Immature natural killer cell (primary cell): ENCODE results near the gene SNRK. TPM values are rescaled to one million over a fixed set of nuclear protein-coding genes. Genes with fewer than 3 reads are reported as not detected.

Experiments
- DNase-seq, 3 donors: peaks; one replicate each; pipeline ENCODE4 v3.0.0; 2022; ENCODE audit warnings: mixed read lengths in 1 of 3
- H3K27ac Mint-ChIP-seq, 6 donors: one replicate each; pipeline ENCODE4 v1.8.0; 2020; ENCODE audit warnings: mixed read lengths in 6 of 6, mild to moderate bottlenecking in 5 of 6, inconsistent platforms in 4 of 6, moderate library complexity in 3 of 6
- H3K27me3 Mint-ChIP-seq, 3 donors: one replicate each; pipeline ENCODE4 v1.8.0; 2020 to 2021; ENCODE audit warnings: low read depth in 3 of 3, mild to moderate bottlenecking in 3 of 3, mixed read lengths in 3 of 3, moderate library complexity in 3 of 3, inconsistent platforms in 1 of 3
- H3K36me3 Mint-ChIP-seq, 3 donors: one replicate each; pipeline ENCODE4 v1.8.0; 2020; ENCODE audit warnings: mixed read lengths in 3 of 3, inconsistent platforms in 2 of 3, mild to moderate bottlenecking in 2 of 3
- H3K4me1 Mint-ChIP-seq, 2 donors: one replicate each; pipeline ENCODE4 v1.8.0; 2020; ENCODE audit warnings: inconsistent platforms in 2 of 2, mild to moderate bottlenecking in 2 of 2, mixed read lengths in 2 of 2, moderate library complexity in 1 of 2
- H3K4me3 Mint-ChIP-seq, 5 donors: one replicate each; pipeline ENCODE4 v1.8.0; 2020; ENCODE audit warnings: mild to moderate bottlenecking in 5 of 5, mixed read lengths in 5 of 5, inconsistent platforms in 3 of 5, moderate library complexity in 3 of 5
- H3K9me3 Mint-ChIP-seq, 6 donors: one replicate each; pipeline ENCODE4 v1.8.0; 2020; ENCODE audit warnings: mild to moderate bottlenecking in 6 of 6, mixed read lengths in 6 of 6, inconsistent platforms in 4 of 6, moderate library complexity in 3 of 6
- polyA plus RNA-seq, 3 donors: library from polyadenylated mRNA; unstranded; fragments of 300-500 nt; fragmentation: Illumina TruSeq; gene quantifications; one replicate each; pipeline ENCODE4 v1.2.3, GENCODE V29; 2021

SNRK gene
- polyA plus RNA-seq, 3 donors from 2014 or later = 34.3 to 68.6 (median 38.4) TPM

DNA sequence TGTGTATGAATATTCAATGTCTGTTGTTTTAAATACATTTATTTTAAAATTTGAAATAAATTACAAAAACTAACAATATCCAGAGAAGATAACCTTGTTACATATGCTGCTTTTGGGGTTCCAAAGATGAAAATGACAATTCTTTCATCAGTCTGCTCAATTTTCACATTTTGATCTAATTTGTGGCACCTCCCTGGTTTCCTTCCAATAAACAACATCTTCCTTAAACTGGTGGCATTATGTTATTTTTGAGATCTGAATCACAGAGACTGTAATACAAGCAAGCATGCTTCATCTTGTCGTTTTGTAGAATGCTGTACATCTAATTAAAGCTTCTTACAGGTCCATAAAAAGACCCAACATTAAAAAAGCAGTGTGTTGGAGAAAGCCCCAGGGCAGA is 2.2 kb upstream of the SNRK start:
- peaks cover 5 to 24% (median 15%) of the 10 kb centered on the region in 3 donors for H3K27me3 Mint-ChIP-seq
- H3K9me3 Mint-ChIP-seq = no peaks in the 10 kb centered on the region
- H3K4me3 Mint-ChIP-seq = no peak overlapping the region
- peak overlapping the region in 3 of 6 donors; percentile 18 to 46 (median 42) for H3K27ac Mint-ChIP-seq
- peaks cover 18 to 21% of the 10 kb centered on the region in 2 donors for H3K4me1 Mint-ChIP-seq
- no peaks in the 10 kb centered on the region for H3K36me3 Mint-ChIP-seq
- no peak for DNase-seq

DNA sequence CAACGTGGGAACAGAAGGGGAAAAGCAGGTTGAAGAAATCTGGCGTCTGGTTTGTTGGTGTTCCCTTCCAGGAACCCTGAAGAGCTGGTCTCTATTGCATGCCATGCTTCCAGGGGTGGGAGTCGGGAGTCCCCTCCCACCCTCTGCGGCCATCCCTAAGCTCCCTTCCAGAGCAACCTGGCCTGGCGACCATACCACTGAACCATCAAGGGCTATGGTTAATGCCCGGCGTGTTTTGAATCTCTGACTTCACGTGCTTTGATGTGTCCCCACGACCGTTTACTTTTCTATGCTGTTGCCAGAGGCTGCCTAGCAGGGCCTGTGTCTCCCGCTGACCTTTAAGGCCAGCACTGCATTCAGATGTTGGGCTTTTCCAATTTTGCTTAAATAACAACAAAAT is 696 bp upstream of the SNRK start:
- Mint-ChIP-seq H3K27me3 (peaks cover 2 to 24% (median 15%) of the 10 kb centered on the region in 3 donors), H3K36me3 (peaks cover 0 to 5% (median 3%) of the 10 kb centered on the region in 3 donors), H3K4me3 (peak overlapping the region; percentile 94 to 98 (median 96)), H3K4me1 (peaks cover 33 to 36% of the 10 kb centered on the region in 2 donors), H3K27ac (peak overlapping the region; percentile 93 to 100 (median 98)), H3K9me3 (no peaks in the 10 kb centered on the region)
- DNase-seq = no peak

DNA sequence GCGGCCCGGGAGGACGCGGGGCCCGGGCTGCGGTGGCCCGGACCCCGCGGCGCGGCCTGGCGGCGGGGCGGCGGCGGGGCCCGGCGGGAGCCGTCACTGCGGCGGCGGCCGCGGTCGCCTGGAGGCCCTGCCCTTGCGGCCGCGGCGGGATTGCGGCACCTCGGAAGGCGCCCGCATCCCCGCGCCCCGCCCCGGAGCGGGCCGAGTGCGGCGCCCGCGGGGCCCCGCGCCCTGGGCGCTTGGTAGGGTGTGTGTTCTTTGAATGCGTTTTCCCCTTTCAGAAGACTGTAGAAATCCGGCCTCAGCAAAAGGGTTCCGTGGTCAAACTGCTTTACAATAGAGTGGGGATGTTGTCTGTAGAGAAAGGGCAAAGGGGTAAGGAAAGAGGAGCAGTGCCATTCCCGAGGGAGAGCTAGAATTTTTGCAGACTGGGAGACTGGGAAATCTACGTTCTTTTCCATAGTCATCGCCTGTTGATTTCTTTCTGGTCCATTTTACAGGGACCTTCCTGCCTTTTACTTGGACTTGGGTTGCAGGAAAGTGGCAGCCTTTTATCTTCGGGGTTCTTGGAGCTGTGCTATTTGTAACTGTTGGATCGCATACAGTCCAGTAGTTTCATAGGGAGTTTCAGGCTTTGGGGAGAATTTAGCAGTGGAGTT is 630 bp downstream of the SNRK start:
- peaks cover 46 to 49% of the 10 kb centered on the region in 2 donors for H3K4me1 Mint-ChIP-seq
- H3K36me3 Mint-ChIP-seq = peaks cover 0 to 5% (median 3%) of the 10 kb centered on the region in 3 donors
- peaks cover 2 to 24% (median 15%) of the 10 kb centered on the region in 3 donors for H3K27me3 Mint-ChIP-seq
- peak in 1 of 3 donors; percentile 24 for DNase-seq
- H3K9me3 Mint-ChIP-seq = no peaks in the 10 kb centered on the region
- peak overlapping the region; percentile 96 to 100 (median 97) for H3K4me3 Mint-ChIP-seq
- peak overlapping the region; percentile 93 to 99 (median 96) for H3K27ac Mint-ChIP-seq

DNA sequence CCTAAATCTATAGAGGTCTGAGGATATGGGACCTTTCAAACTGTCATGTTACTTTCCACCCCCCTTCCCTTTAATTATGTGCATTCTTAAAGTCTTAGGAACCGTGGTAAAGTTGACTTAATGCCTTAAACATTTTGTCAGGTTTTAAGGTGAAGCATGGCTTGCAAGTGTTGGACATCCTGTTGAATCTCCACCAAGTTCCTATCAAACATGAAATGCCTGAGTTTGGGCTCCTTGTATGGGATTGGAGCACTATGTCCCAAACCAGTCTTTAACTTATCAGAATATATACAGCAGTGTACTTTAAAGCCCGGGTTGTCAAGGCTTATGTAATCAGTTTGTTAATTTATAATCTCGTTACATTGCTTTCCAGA is 1.1 kb downstream of the SNRK start:
- Mint-ChIP-seq H3K27me3 (peaks cover 2 to 21% (median 15%) of the 10 kb centered on the region in 3 donors), H3K9me3 (no peaks in the 10 kb centered on the region), H3K4me3 (peak overlapping the region; percentile 96 to 100 (median 97)), H3K36me3 (peaks cover 0 to 5% (median 3%) of the 10 kb centered on the region in 3 donors), H3K27ac (peak overlapping the region; percentile 93 to 99 (median 96)), H3K4me1 (peaks cover 51 to 54% of the 10 kb centered on the region in 2 donors)
- no peak for DNase-seq

DNA sequence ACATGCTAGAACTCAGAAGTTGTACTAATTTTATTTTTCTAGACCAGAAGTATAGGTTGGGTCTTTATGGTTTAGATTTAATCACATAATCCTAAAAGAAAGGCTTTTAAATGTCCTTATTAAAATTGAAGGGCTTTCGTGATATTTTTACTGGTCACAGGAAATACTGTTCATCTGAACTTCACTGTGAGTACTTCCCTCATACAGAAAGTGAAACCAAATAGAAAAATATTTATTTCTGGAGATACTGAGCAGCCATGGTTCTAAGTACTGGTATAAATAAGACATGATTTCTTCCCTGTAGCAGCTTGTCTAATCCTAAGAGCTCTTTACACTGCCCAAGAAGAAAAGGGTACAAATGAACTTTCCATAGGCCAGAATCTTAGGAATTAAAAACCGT is 2.0 kb downstream of the SNRK start:
- H3K9me3 Mint-ChIP-seq = no peaks in the 10 kb centered on the region
- H3K27me3 Mint-ChIP-seq = peaks cover 4 to 21% (median 15%) of the 10 kb centered on the region in 3 donors
- DNase-seq = peak; percentile 45 to 56 (median 48)
- peak overlapping the region; percentile 96 to 100 (median 97) for H3K4me3 Mint-ChIP-seq
- H3K27ac Mint-ChIP-seq = peak overlapping the region; percentile 93 to 99 (median 96)
- peaks cover 0 to 5% (median 3%) of the 10 kb centered on the region in 3 donors for H3K36me3 Mint-ChIP-seq
- peaks cover 60 to 63% of the 10 kb centered on the region in 2 donors for H3K4me1 Mint-ChIP-seq

DNA sequence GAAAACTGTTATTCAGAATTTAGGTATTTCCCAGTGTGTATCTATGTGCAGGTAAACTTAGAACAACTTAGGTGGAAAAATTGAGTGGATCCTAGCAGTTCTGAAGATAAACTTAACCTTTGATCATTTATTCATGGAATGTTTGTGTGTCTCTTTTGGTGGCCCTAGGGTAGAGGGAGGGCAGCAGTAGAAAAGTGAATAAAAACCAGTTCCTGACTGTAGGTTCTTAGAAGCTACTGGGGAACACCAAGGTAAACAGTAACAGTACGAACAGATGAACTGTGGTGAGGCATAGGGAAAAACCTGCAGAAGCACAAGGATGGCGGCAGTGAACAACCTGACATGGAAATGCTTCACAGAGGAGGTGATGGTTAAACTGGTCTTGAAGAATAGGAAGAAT is 2.5 kb downstream of the SNRK start:
- peaks cover 4 to 21% (median 15%) of the 10 kb centered on the region in 3 donors for H3K27me3 Mint-ChIP-seq
- peak overlapping the region; percentile 93 to 99 (median 96) for H3K27ac Mint-ChIP-seq
- DNase-seq = no peak
- H3K4me1 Mint-ChIP-seq = peaks cover 63 to 68% of the 10 kb centered on the region in 2 donors
- no peaks in the 10 kb centered on the region for H3K9me3 Mint-ChIP-seq
- H3K4me3 Mint-ChIP-seq = peak overlapping the region; percentile 96 to 100 (median 97)
- H3K36me3 Mint-ChIP-seq = peaks cover 0 to 5% (median 3%) of the 10 kb centered on the region in 3 donors

DNA sequence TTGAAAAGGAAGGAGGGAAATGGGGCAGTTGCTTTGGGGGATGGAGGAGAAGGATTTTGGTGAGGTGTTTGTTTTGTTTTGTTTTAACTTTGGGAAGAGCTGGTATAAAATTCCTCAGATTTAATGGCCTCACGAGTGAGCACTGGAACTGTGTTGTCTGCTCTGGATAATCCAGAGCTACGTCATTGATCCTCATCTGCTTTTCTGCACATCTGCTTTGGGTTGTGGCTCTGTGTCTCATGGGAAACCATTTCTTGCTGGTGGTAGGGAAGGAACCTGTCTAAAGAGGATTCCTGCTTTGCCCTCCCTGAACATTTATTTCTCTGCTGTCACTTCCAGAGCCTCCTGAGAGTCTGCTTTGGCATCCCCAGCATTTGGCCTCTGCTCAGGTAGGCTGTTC is 3.1 kb downstream of the SNRK start:
- DNase-seq = no peak
- Mint-ChIP-seq H3K27me3 (peaks cover 4 to 19% (median 15%) of the 10 kb centered on the region in 3 donors), H3K4me1 (peaks cover 68 to 73% of the 10 kb centered on the region in 2 donors), H3K27ac (peak overlapping the region; percentile 93 to 99 (median 96)), H3K36me3 (peaks cover 0 to 5% (median 3%) of the 10 kb centered on the region in 3 donors), H3K9me3 (no peaks in the 10 kb centered on the region), H3K4me3 (peak overlapping the region; percentile 96 to 100 (median 97))

DNA sequence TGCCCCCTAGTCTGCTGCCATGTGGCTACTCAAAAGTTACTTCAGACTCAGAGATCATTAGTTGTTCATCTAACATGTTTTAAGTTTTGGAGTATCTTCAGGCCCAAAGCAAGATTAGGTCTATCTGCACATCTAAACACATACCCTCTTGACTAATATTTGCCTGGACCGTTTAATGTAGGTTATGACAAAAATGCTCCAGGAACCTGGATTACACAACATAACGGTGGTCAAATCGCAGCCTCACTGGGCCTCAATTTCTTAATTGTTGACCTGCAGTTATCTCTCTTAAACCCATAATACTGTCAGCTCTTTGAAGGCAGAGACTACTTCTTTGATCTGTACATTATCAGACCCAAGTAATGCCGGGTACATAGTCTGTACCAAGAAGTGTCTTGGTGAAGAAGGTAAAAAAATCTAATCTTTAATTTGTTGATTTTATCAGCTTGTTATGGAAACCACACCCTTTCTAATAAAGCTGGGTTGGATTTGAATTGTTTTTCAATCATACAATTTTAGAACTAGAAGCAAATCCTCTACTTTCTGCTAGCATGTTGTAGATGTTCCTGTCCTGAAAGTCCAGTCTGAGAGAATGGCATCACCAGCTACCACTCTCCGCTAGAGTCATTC is 3.6 kb downstream of the SNRK start:
- Mint-ChIP-seq H3K27ac (peak overlapping the region; percentile 93 to 99 (median 96)), H3K36me3 (peaks cover 0 to 5% (median 3%) of the 10 kb centered on the region in 3 donors), H3K4me1 (peaks cover 74 to 79% of the 10 kb centered on the region in 2 donors), H3K4me3 (peak overlapping the region; percentile 96 to 100 (median 97)), H3K9me3 (no peaks in the 10 kb centered on the region), H3K27me3 (peaks cover 4 to 18% (median 15%) of the 10 kb centered on the region in 3 donors)
- DNase-seq = no peak

DNA sequence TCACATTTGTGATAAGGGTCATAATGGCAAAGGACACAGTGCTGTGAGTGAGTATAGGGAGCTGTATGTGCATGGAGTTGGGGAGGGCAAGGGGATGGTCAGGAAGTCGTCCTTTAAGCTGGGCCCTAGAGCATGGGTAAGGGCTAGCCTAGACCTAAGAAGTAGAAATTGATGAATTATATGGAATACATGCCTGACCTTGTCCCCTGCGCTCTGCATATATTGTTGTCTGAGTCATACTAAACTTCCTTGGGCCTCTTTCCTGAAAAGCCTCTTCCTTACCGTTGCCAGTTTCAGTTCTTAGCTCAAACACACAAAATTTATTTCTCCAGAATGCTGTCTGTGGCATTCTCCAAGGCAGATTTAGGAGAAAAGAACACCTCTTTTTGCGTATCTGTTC is 4.6 kb downstream of the SNRK start:
- Mint-ChIP-seq H3K4me3 (peak overlapping the region; percentile 65 to 100 (median 97)), H3K36me3 (peaks cover 0 to 5% (median 3%) of the 10 kb centered on the region in 3 donors), H3K9me3 (no peaks in the 10 kb centered on the region), H3K27me3 (peaks cover 4 to 13% (median 11%) of the 10 kb centered on the region in 3 donors), H3K4me1 (peaks cover 81 to 85% of the 10 kb centered on the region in 2 donors), H3K27ac (peak overlapping the region; percentile 79 to 98 (median 94))
- DNase-seq = no peak

DNA sequence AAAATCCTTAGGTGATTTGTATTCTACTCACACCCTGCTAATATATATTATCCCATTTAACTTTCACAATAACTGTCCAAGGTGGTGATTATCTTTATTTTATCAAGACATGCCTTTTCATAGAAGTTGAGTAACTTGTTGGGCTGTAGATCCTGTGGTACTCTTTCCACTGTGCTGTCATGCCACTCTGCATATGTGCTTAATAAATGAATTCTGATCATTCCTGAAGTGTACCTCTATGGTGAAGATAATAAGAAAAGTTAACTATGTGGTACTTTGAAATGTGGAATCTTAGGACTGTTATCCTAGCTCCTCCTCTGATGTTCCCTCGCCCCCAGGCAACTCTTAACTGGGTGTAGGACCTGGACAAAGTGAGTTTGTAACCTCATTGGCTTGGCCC is 5.2 kb downstream of the SNRK start:
- Mint-ChIP-seq H3K36me3 (peaks cover 0 to 5% (median 3%) of the 10 kb centered on the region in 3 donors), H3K4me3 (peak overlapping the region; percentile 65 to 100 (median 97)), H3K27ac (peak overlapping the region; percentile 79 to 98 (median 94)), H3K4me1 (peaks cover 83 to 88% of the 10 kb centered on the region in 2 donors), H3K27me3 (peaks cover 1 to 10% (median 8%) of the 10 kb centered on the region in 3 donors), H3K9me3 (no peaks in the 10 kb centered on the region)
- no peak for DNase-seq

DNA sequence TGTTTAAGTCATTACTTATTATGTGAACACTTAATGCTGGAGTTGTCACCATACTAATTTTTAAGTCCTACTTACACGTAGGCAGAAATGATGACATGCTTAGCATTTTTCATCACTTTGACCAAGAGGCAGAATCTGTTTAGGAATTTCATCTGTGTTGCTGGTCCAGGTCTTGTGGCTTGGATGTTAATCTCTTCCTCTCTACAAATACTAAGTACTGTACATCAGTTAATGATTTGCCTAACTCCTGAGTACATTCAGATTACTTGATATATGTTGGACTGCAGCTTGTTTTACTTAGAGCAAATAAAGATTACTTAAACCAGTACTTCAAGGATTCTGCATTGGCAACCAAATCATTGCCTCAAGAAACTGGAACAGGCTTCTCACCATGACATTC is 8.6 kb downstream of the SNRK start:
- Mint-ChIP-seq H3K36me3 (peaks cover 0 to 9% (median 3%) of the 10 kb centered on the region in 3 donors), H3K4me3 (peak overlapping the region; percentile 55 to 77 (median 71)), H3K27me3 (peaks cover 0 to 5% (median 3%) of the 10 kb centered on the region in 3 donors), H3K9me3 (no peaks in the 10 kb centered on the region), H3K4me1 (peaks cover 94 to 100% of the 10 kb centered on the region in 2 donors), H3K27ac (peak overlapping the region; percentile 89 to 98 (median 94))
- DNase-seq = no peak

DNA sequence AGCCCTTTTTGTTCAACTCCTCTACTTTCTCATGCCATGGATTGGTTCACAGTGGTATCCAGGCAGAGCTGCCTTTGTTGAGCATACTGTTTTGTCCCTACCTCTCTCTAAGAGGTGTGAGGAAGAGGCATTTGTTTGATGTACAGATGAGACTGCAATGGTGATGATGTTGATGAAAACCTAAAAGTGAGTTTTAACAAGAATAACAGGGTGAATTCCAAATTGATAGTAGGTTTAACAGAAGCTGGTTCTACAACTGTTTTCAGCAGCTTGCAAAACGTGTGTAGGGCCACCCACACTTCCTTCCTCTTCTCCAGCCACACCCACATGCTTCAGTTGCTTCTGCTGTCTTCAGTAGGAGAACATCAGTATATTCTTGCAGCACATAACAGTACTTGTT is 10.2 kb downstream of the SNRK start:
- peak overlapping the region; percentile 82 to 94 (median 89) for H3K4me3 Mint-ChIP-seq
- no peaks in the 10 kb centered on the region for H3K9me3 Mint-ChIP-seq
- H3K27me3 Mint-ChIP-seq = peaks cover 0 to 5% (median 3%) of the 10 kb centered on the region in 3 donors
- peaks cover 0 to 4% (median 0%) of the 10 kb centered on the region in 3 donors for H3K36me3 Mint-ChIP-seq
- peak overlapping the region; percentile 89 to 98 (median 96) for H3K27ac Mint-ChIP-seq
- H3K4me1 Mint-ChIP-seq = peaks cover 89 to 99% of the 10 kb centered on the region in 2 donors
- peak; percentile 64 to 74 (median 67) for DNase-seq

DNA sequence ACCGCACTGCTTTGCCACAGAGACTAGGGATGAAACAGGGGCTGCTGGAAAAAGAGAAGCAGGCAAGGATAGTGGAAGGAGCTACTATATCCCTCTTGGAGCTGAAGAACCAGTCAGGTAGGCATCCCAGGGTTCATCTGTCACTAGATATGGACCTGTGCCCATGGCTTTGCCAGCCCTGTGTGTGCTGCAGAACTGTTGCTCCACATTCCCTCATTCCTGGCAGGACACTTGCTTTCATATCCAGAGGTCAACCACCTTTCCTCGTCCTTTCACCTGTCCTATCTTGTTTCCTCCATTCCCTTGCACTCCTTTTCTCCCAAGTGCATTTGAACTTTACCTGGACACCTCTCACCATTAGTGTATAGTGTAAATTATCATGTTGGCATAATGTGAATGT is 12.0 kb downstream of the SNRK start:
- Mint-ChIP-seq H3K27ac (peak overlapping the region; percentile 89 to 98 (median 96)), H3K4me1 (peaks cover 89 to 99% of the 10 kb centered on the region in 2 donors), H3K36me3 (peaks cover 2 to 8% (median 6%) of the 10 kb centered on the region in 3 donors), H3K4me3 (peak overlapping the region; percentile 81 to 94 (median 83)), H3K27me3 (peaks cover 0 to 6% (median 4%) of the 10 kb centered on the region in 3 donors), H3K9me3 (no peaks in the 10 kb centered on the region)
- DNase-seq = no peak
